Measurements from ENCODE around the gene DCLK2. TPM values are rescaled to one million over a fixed set of nuclear protein-coding genes. Genes with fewer than 3 reads are reported as not detected.

Gene DCLK2
- polyA plus RNA-seq, 4 donors: 0.67 to 1.9 (median 1.1) TPM

GRCh38 chr4:150299816-150300215 lies 221.6 kb downstream of the DCLK2 start:
- Histone ChIP-seq H3K4me3 (ENCODE audit: low read depth in 1 of 3, low read length in 3 of 3) (no peak overlapping the region), H3K36me3 (ENCODE audit: control insufficient read depth in 3 of 3, insufficient read depth in 2 of 3, low read depth in 1 of 3, low read length in 3 of 3) (no peaks in the 10 kb centered on the region), H3K9me3 (ENCODE audit: control insufficient read depth in 2 of 2, insufficient read depth in 1 of 2, low read depth in 1 of 2, low read length in 1 of 2) (no peaks in the 10 kb centered on the region), H3K4me1 (ENCODE audit: control insufficient read depth in 3 of 3, insufficient read depth in 2 of 3, low read depth in 1 of 3, low read length in 2 of 3) (no peaks in the 10 kb centered on the region), H3K27me3 (ENCODE audit: control insufficient read depth in 3 of 3, insufficient read depth in 3 of 3, low read length in 3 of 3) (no peaks in the 10 kb centered on the region), H3K27ac (ENCODE audit: low read depth in 1 of 3, low read length in 2 of 3) (no peak overlapping the region)
- FAIRE-seq (peak; percentile 19), DNase-seq (no peak)
- WGBS, 3 donors: 79 to 93% (median 91%) methylated on average over 4 of the region's 4 CpGs

GRCh38 chr4:150302553-150302952 lies 224.3 kb downstream of the DCLK2 start:
- no peaks in the 10 kb centered on the region for H3K4me1 ChIP-seq (ENCODE audit: control insufficient read depth in 3 of 3, insufficient read depth in 2 of 3, low read depth in 1 of 3, low read length in 2 of 3)
- H3K36me3 ChIP-seq (ENCODE audit: control insufficient read depth in 3 of 3, insufficient read depth in 2 of 3, low read depth in 1 of 3, low read length in 3 of 3): peaks cover 0 to 2% (median 0%) of the 10 kb centered on the region in 3 donors
- no peak overlapping the region for H3K27ac ChIP-seq (ENCODE audit: low read depth in 1 of 3, low read length in 2 of 3)
- DNase-seq: peak in 1 of 2 donors; percentile 43
- 61 to 80% (median 78%) methylated on average over 4 of the region's 4 CpGs for WGBS, 3 donors
- no peak overlapping the region for H3K4me3 ChIP-seq (ENCODE audit: low read depth in 1 of 3, low read length in 3 of 3)
- FAIRE-seq: peak; percentile 5
- H3K27me3 ChIP-seq (ENCODE audit: control insufficient read depth in 3 of 3, insufficient read depth in 3 of 3, low read length in 3 of 3): no peaks in the 10 kb centered on the region
- H3K9me3 ChIP-seq (ENCODE audit: control insufficient read depth in 2 of 2, insufficient read depth in 1 of 2, low read depth in 1 of 2, low read length in 1 of 2): no peaks in the 10 kb centered on the region

- no peaks in the 10 kb centered on the region for H3K27me3 ChIP-seq (ENCODE audit: control insufficient read depth in 3 of 3, insufficient read depth in 3 of 3, low read length in 3 of 3)
- H3K36me3 ChIP-seq (ENCODE audit: control insufficient read depth in 3 of 3, insufficient read depth in 2 of 3, low read depth in 1 of 3, low read length in 3 of 3): peaks cover 0 to 2% (median 2%) of the 10 kb centered on the region in 3 donors
- H3K9me3 ChIP-seq (ENCODE audit: control insufficient read depth in 2 of 2, insufficient read depth in 1 of 2, low read depth in 1 of 2, low read length in 1 of 2): no peaks in the 10 kb centered on the region
- 63 to 95% (median 74%) methylated on average over 2 of the region's 2 CpGs for WGBS, 3 donors
- FAIRE-seq (no peak), DNase-seq (no peak)
- no peaks in the 10 kb centered on the region for H3K4me1 ChIP-seq (ENCODE audit: control insufficient read depth in 3 of 3, insufficient read depth in 2 of 3, low read depth in 1 of 3, low read length in 2 of 3)
- H3K27ac ChIP-seq (ENCODE audit: low read depth in 1 of 3, low read length in 2 of 3): no peak overlapping the region
- H3K4me3 ChIP-seq (ENCODE audit: low read depth in 1 of 3, low read length in 3 of 3): no peak overlapping the region
Observed at GRCh38 chr4:150305995-150306394, 227.8 kb downstream of the DCLK2 start.

- Histone ChIP-seq H3K27ac (ENCODE audit: low read depth in 1 of 3, low read length in 2 of 3) (no peak overlapping the region), H3K4me1 (ENCODE audit: control insufficient read depth in 3 of 3, insufficient read depth in 2 of 3, low read depth in 1 of 3, low read length in 2 of 3) (no peaks in the 10 kb centered on the region), H3K27me3 (ENCODE audit: control insufficient read depth in 3 of 3, insufficient read depth in 3 of 3, low read length in 3 of 3) (no peaks in the 10 kb centered on the region), H3K36me3 (ENCODE audit: control insufficient read depth in 3 of 3, insufficient read depth in 2 of 3, low read depth in 1 of 3, low read length in 3 of 3) (peaks cover 0 to 2% (median 2%) of the 10 kb centered on the region in 3 donors), H3K4me3 (ENCODE audit: low read depth in 1 of 3, low read length in 3 of 3) (no peak overlapping the region), H3K9me3 (ENCODE audit: control insufficient read depth in 2 of 2, insufficient read depth in 1 of 2, low read depth in 1 of 2, low read length in 1 of 2) (no peaks in the 10 kb centered on the region)
- 74 to 97% (median 88%) methylated on average over 1 of the region's 1 CpG for whole genome bisulfite sequencing, 3 donors
- FAIRE-seq: no peak
- no peak for DNase-seq
Observed at GRCh38 chr4:150306719-150307118, 228.5 kb downstream of the DCLK2 start.
